CD14-positive monocyte (primary cell): ENCODE data around the gene NEO1. TPM values are rescaled to one million over a fixed set of nuclear protein-coding genes. Genes with fewer than 3 reads are reported as not detected.
"Not testable (repeated sequence)": the region's sequence is repeated elsewhere in the genome, so short reads cannot be mapped to it uniquely, and the experiment has no call there.

Experiments used
- DNase-seq, 3 donors: peaks; one replicate each; pipeline ENCODE4 v3.0.0-alpha.2; 2011 to 2022
- H2AFZ ChIP-seq: 2 replicates; pipeline ENCODE4 v1.6.0; 2012; ENCODE audit warnings: mild to moderate bottlenecking, low read depth, low read length, inconsistent platforms; ENCODE audit not compliant: insufficient read depth, poor library complexity, severe bottlenecking
- H3K27ac ChIP-seq, 2 donors: 1 replicate in 1 of 2; 2 replicates in 1 of 2; pipeline ENCODE4 v1.5.1; 2012 to 2013; ENCODE audit warnings: low read length in 2 of 2, control low read depth in 1 of 2, inconsistent platforms in 1 of 2, low read depth in 1 of 2, mild to moderate bottlenecking in 1 of 2
- H3K27me3 ChIP-seq, 2 donors: one replicate each; pipeline versions ENCODE4 v1.6.0 to v1.6.1; 2011 to 2013; ENCODE audit warnings: low read length in 2 of 2; ENCODE audit not compliant: control insufficient read depth in 2 of 2, insufficient read depth in 2 of 2
- H3K36me3 ChIP-seq, 2 donors: replicated peaks in 1 of 2; 1 replicate in 1 of 2; 2 replicates in 1 of 2; pipeline versions ENCODE4 v1.5.1 to v1.6.1; 2012 to 2013; ENCODE audit warnings: low read length in 2 of 2, control low read depth in 1 of 2, inconsistent platforms in 1 of 2, mild to moderate bottlenecking in 1 of 2; ENCODE audit not compliant: insufficient read depth in 2 of 2, control insufficient read depth in 1 of 2
- H3K4me1 ChIP-seq, 2 donors: 1 replicate in 1 of 2; 2 replicates in 1 of 2; pipeline versions ENCODE4 v1.5.1 to v1.6.1; 2012 to 2013; ENCODE audit warnings: low read length in 2 of 2, control low read depth in 1 of 2, inconsistent platforms in 1 of 2, mild to moderate bottlenecking in 1 of 2, moderate library complexity in 1 of 2; ENCODE audit not compliant: insufficient read depth in 2 of 2, control insufficient read depth in 1 of 2
- H3K4me2 ChIP-seq: replicated peaks from 2 replicates; pipeline ENCODE3; 2012; ENCODE audit warnings: low read length, moderate library complexity, mild to moderate bottlenecking; ENCODE audit not compliant: poor library complexity, severe bottlenecking; ENCODE audit errors: extremely low read depth
- H3K4me3 ChIP-seq, 3 experiments: fragments of 200-600 bp in 1 of 3; sonication (generic) in 1 of 3; replicated peaks in 1 of 3; 1 replicate in 2 of 3; 2 replicates in 1 of 3; pipeline ENCODE4 v1.5.1; 2011 to 2013; ENCODE audit warnings: low read length in 3 of 3, mild to moderate bottlenecking in 3 of 3, control low read depth in 2 of 3, low read depth in 2 of 3, inconsistent platforms in 1 of 3, moderate library complexity in 1 of 3
- H3K79me2 ChIP-seq: 2 replicates; pipeline ENCODE4 v1.6.0; 2012; ENCODE audit warnings: mild to moderate bottlenecking, control low read depth, inconsistent platforms, low read length, moderate library complexity; ENCODE audit not compliant: insufficient read depth
- H3K9ac ChIP-seq: 2 replicates; pipeline ENCODE4 v1.6.0; 2017; ENCODE audit warnings: low read length, mild to moderate bottlenecking; ENCODE audit not compliant: insufficient read depth, poor library complexity, severe bottlenecking
- H3K9me3 ChIP-seq, 2 donors: replicated peaks in 1 of 2; 1 replicate in 1 of 2; 2 replicates in 1 of 2; pipeline versions ENCODE4 v1.5.1 to v1.6.1; 2012 to 2013; ENCODE audit warnings: low read length in 2 of 2, control low read depth in 1 of 2; ENCODE audit not compliant: control insufficient read depth in 1 of 2, insufficient read depth in 1 of 2
- H4K20me1 ChIP-seq: 2 replicates; pipeline ENCODE4 v1.6.0; 2012; ENCODE audit warnings: mild to moderate bottlenecking, low read length, control low read depth, moderate library complexity; ENCODE audit not compliant: insufficient read depth
- H3K27ac Mint-ChIP-seq, 7 donors: one replicate each; pipeline ENCODE4 v1.8.0; 2020; ENCODE audit warnings: mild to moderate bottlenecking in 7 of 7, mixed read lengths in 7 of 7, moderate library complexity in 6 of 7, inconsistent platforms in 2 of 7
- H3K27me3 Mint-ChIP-seq, 3 donors: one replicate each; pipeline ENCODE4 v1.8.0; 2021 to 2022; ENCODE audit warnings: low read depth in 3 of 3, mild to moderate bottlenecking in 3 of 3, mixed read lengths in 3 of 3, moderate library complexity in 3 of 3, inconsistent platforms in 1 of 3
- H3K36me3 Mint-ChIP-seq, 2 donors: one replicate each; pipeline ENCODE4 v1.8.0; 2020; ENCODE audit warnings: mixed read lengths in 2 of 2, inconsistent platforms in 1 of 2, mild to moderate bottlenecking in 1 of 2
- H3K4me1 Mint-ChIP-seq: one replicate; pipeline ENCODE4 v1.8.0; 2020; ENCODE audit warnings: mild to moderate bottlenecking, mixed read lengths
- H3K4me3 Mint-ChIP-seq, 2 donors: one replicate each; pipeline ENCODE4 v1.8.0; 2020; ENCODE audit warnings: mild to moderate bottlenecking in 2 of 2, mixed read lengths in 2 of 2, moderate library complexity in 1 of 2
- H3K9me3 Mint-ChIP-seq, 7 donors: one replicate each; pipeline ENCODE4 v1.8.0; 2020 to 2022; ENCODE audit warnings: mixed read lengths in 7 of 7, mild to moderate bottlenecking in 6 of 7, moderate library complexity in 6 of 7, inconsistent platforms in 2 of 7
- CTCF ChIP-seq: fragments of 200-600 bp; IDR thresholded peaks from one replicate; pipeline ENCODE4 v1.8.0; 2022; ENCODE audit warnings: antibody characterized with exemption, mild to moderate bottlenecking
- WGBS: methylation state at CpG from one replicate; pipeline ENCODE4 v1.1.5; 2013; ENCODE audit warnings: missing lambda C conversion rate; ENCODE audit not compliant: insufficient coverage; 5-methylcytosine and 5-hydroxymethylcytosine counted together
- intact Hi-C, 2 donors: fragments of 100-400 bp; cut with micrococcal nuclease; formaldehyde crosslinking; loops; one replicate each; pipeline versions ENCODE4 v1.15.0 to v1.15.1; 2023
- polyA plus RNA-seq, 3 donors: library from polyadenylated mRNA; depleted of rRNA in 1 of 3; unstranded in 2 of 3; stranded (reverse) in 1 of 3; fragments of 300-500 nt in 2 of 3; fragments of >200 nt in 1 of 3; fragmentation: Illumina TruSeq in 2 of 3; gene quantifications; 1 replicate in 2 of 3; 2 replicates in 1 of 3; pipeline ENCODE4 v1.2.3, GENCODE V29; 2012 to 2021

The NEO1 gene
- polyA plus RNA-seq, 3 donors, result 0.03 to 0.06 TPM; not detected in 1

GRCh38 chr15:73165435-73165834, 113.2 kb downstream of the NEO1 start:
- DNase-seq, result no peak
- no peak overlapping the region for H3K9ac ChIP-seq
- no peaks in the 10 kb centered on the region for H4K20me1 ChIP-seq
- H3K9me3 ChIP-seq, result peaks cover 2 to 16% of the 10 kb centered on the region in 2 donors
- intact Hi-C loops, result no loop called here
- H3K4me2 ChIP-seq, result no peak overlapping the region
- peaks cover 0 to 10% of the 10 kb centered on the region in 2 donors for H3K27me3 ChIP-seq
- Mint-ChIP-seq H3K27me3 (peaks cover 7 to 10% (median 10%) of the 10 kb centered on the region in 3 donors), H3K36me3 (no peaks in the 10 kb centered on the region), H3K9me3 (peaks cover 0 to 10% (median 3%) of the 10 kb centered on the region in 7 donors), H3K4me1 (no peaks in the 10 kb centered on the region), H3K27ac (no peak overlapping the region), H3K4me3 (peak overlapping the region in 1 of 2 donors; percentile 9)
- no peak for TF ChIP-seq CTCF
- H3K27ac ChIP-seq, result no peak overlapping the region
- H3K4me3 ChIP-seq, result no peak overlapping the region
- H3K36me3 ChIP-seq, result no peaks in the 10 kb centered on the region
- no peaks in the 10 kb centered on the region for H3K4me1 ChIP-seq
- H2AFZ ChIP-seq, result no peak overlapping the region
- no peaks in the 10 kb centered on the region for H3K79me2 ChIP-seq
- 80% methylated on average over 3 of the region's 3 CpGs for WGBS

- Mint-ChIP-seq H3K27me3 (peaks cover 7 to 10% (median 10%) of the 10 kb centered on the region in 3 donors), H3K36me3 (no peaks in the 10 kb centered on the region), H3K4me3 (no peak overlapping the region), H3K9me3 (peaks cover 0 to 10% (median 3%) of the 10 kb centered on the region in 7 donors), H3K4me1 (no peaks in the 10 kb centered on the region), H3K27ac (no peak overlapping the region)
- Histone ChIP-seq H3K27me3 (peaks cover 0 to 10% of the 10 kb centered on the region in 2 donors), H3K9me3 (peaks cover 2 to 16% of the 10 kb centered on the region in 2 donors), H3K36me3 (no peaks in the 10 kb centered on the region), H3K79me2 (no peaks in the 10 kb centered on the region), H3K27ac (no peak overlapping the region), H3K4me2 (no peak overlapping the region), H2AFZ (no peak overlapping the region), H3K9ac (no peak overlapping the region), H3K4me1 (no peaks in the 10 kb centered on the region), H4K20me1 (no peaks in the 10 kb centered on the region), H3K4me3 (no peak overlapping the region)
- 97% methylated on average over 3 of the region's 4 CpGs for WGBS
- TF ChIP-seq CTCF, result no peak
- intact Hi-C loops, result no loop called here
- DNase-seq, result no peak
Measured at GRCh38 chr15:73165844-73166243, 113.6 kb downstream of the NEO1 start.

- H3K4me3 Mint-ChIP-seq, result not testable (repeated sequence)
- no CpG with 5 or more reads among the region's 1 CpG for WGBS
- peaks cover 9 to 16% (median 12%) of the 10 kb centered on the region in 3 donors for H3K27me3 Mint-ChIP-seq
Measured at GRCh38 chr15:73166711-73167110, 114.4 kb downstream of the NEO1 start.

More at GRCh38 chr15:73166711-73167110, 114.4 kb downstream of the NEO1 start:
- DNase-seq, H3K36me3 Mint-ChIP-seq, intact Hi-C loops, H3K27ac Mint-ChIP-seq, H3K9ac ChIP-seq, H3K4me2 ChIP-seq, H3K4me1 ChIP-seq, H3K27ac ChIP-seq, H2AFZ ChIP-seq, H3K79me2 ChIP-seq, H3K4me3 ChIP-seq, H3K4me1 Mint-ChIP-seq, H4K20me1 ChIP-seq, H3K27me3 ChIP-seq, H3K36me3 ChIP-seq: not testable (repeated sequence)
- peaks cover 2 to 16% of the 10 kb centered on the region in 2 donors for H3K9me3 ChIP-seq
- peaks cover 0 to 10% (median 3%) of the 10 kb centered on the region in 7 donors for H3K9me3 Mint-ChIP-seq
